Stimulated activated CD4-positive, alpha-beta T cell treated with anti-CD3 and anti-CD28 coated beads, Interleukin-15, amount 100 ng/mL, for 48 hours (primary cell): ENCODE data around the gene PDGFC.

Experiments
- DNase-seq, 2 donors: peaks; one replicate each; pipeline ENCODE4 v3.0.0-alpha.2; 2020; ENCODE audit warnings: low read depth in 2 of 2

The PDGFC gene

GRCh38 chr4:156782491-156782890 is 189.1 kb downstream of the PDGFC start:
- no peak for DNase-seq

- no peak for DNase-seq
These were observed 189.7 kb downstream of the PDGFC start for GRCh38 chr4:156781852-156782251.

GRCh38 chr4:156779774-156780173 is 191.8 kb downstream of the PDGFC start:
- no peak for DNase-seq

- no peak for DNase-seq
These were observed 192.6 kb downstream of the PDGFC start for GRCh38 chr4:156779042-156779441.

GRCh38 chr4:156778606-156779005 is 193.0 kb downstream of the PDGFC start:
- DNase-seq, result no peak

- no peak for DNase-seq
These were observed 193.5 kb downstream of the PDGFC start for GRCh38 chr4:156778093-156778492.

- no peak for DNase-seq
These were observed 195.8 kb downstream of the PDGFC start for GRCh38 chr4:156775813-156776212.

GRCh38 chr4:156774422-156774821 is 197.2 kb downstream of the PDGFC start:
- no peak for DNase-seq

- DNase-seq, result no peak
These were observed 197.8 kb downstream of the PDGFC start for GRCh38 chr4:156773648-156774357.

- DNase-seq, result no peak
These were observed 200.3 kb downstream of the PDGFC start for GRCh38 chr4:156771171-156771837.

GRCh38 chr4:156770140-156770539 is 201.5 kb downstream of the PDGFC start:
- DNase-seq, result no peak

- DNase-seq, result no peak
These were observed 203.6 kb downstream of the PDGFC start for GRCh38 chr4:156767911-156768415.

GRCh38 chr4:156766846-156767245 is 204.8 kb downstream of the PDGFC start:
- no peak for DNase-seq

- DNase-seq, result no peak
These were observed 206.3 kb downstream of the PDGFC start for GRCh38 chr4:156765277-156765676.

- DNase-seq, result no peak
These were observed 206.8 kb downstream of the PDGFC start for GRCh38 chr4:156764846-156765245.

GRCh38 chr4:156764145-156764544 is 207.5 kb downstream of the PDGFC start:
- DNase-seq, result no peak

- no peak for DNase-seq
These were observed 208.1 kb downstream of the PDGFC start for GRCh38 chr4:156763511-156763910.

- no peak for DNase-seq
These were observed 208.7 kb downstream of the PDGFC start for GRCh38 chr4:156762851-156763250.

- no peak for DNase-seq
These were observed 215.5 kb downstream of the PDGFC start for GRCh38 chr4:156756118-156756517.

- DNase-seq, result no peak
These were observed 216.6 kb downstream of the PDGFC start for GRCh38 chr4:156754832-156755570.

GRCh38 chr4:156751486-156751885 is 220.1 kb downstream of the PDGFC start:
- no peak for DNase-seq
